HCT116 (cell line): ENCODE results near the gene MED13L. TPM values are rescaled to one million over a fixed set of nuclear protein-coding genes. Genes with fewer than 3 reads are reported as not detected.

Experiments
- ATAC-seq: fragments of 200-7000 bp; cut with Tn5 transposase; 2 replicates; pipeline ENCODE4 v1.9.1; 2020; ENCODE audit warnings: mild to moderate bottlenecking, moderate library complexity
- BruUV-seq: library from RNA; stranded (reverse); fragments of 400-500 nt; replicated peaks from 2 replicates; lab custom pipeline; 2021; lab: Mats Ljungman, UMichigan
- CTCF ChIA-PET: fragments of 300-600 bp; sonication (Branson Sonifier 250); formaldehyde crosslinking; loops from one replicate; lab custom pipeline; 2021; ENCODE audit warnings: antibody characterized with exemption; lab: Charles Lee
- POLR2A ChIA-PET: fragments of 300-600, 350-600 bp; sonication (Branson Sonifier 250); formaldehyde crosslinking; loops from one replicate; lab custom pipeline; 2021; ENCODE audit warnings: antibody characterized with exemption; lab: Charles Lee
- RAD21 ChIA-PET, 2 experiments: fragments of 300-600 bp; sonication (Branson Sonifier 250); formaldehyde crosslinking; loops; one replicate each; lab custom pipeline; 2023; ENCODE audit warnings: low total read pairs in 2 of 2; ENCODE audit not compliant: uncharacterized antibody in 2 of 2, unreplicated experiment in 2 of 2, low non-redundant PET in 1 of 2; lab: Charles Lee
- DNase-seq: peaks from one replicate; pipeline ENCODE4 v3.0.0-alpha.2; 2010; ENCODE audit warnings: low read depth, low spot score
- H2AFZ ChIP-seq: fragments of 200-600 bp; shearing (Covaris generic), sonication (generic); 2 replicates; pipeline ENCODE4 v1.6.1; 2017; ENCODE audit warnings: low read depth, mixed run types, mixed read lengths, antibody characterized with exemption, low read length; ENCODE audit not compliant: poor library complexity, severe bottlenecking
- H3K27ac ChIP-seq: 2 replicates; pipeline ENCODE4 v1.5.1; 2012; ENCODE audit warnings: low read depth, low read length
- H3K27me3 ChIP-seq: fragments of 200-600 bp; sonication (generic); 2 replicates; pipeline ENCODE4 v1.6.1; 2016; ENCODE audit warnings: mixed run types, low read length, mixed read lengths; ENCODE audit not compliant: insufficient read depth
- H3K36me3 ChIP-seq, 2 experiments: fragments of 200-500 bp in 1 of 2; fragments of 200-600 bp in 1 of 2; sonication (Bioruptor generic) in 1 of 2; sonication (generic) in 1 of 2; 2 replicates each; pipeline versions ENCODE4 v1.5.1 to v1.6.1; 2014 to 2016; ENCODE audit warnings: low read length in 2 of 2, inconsistent platforms in 1 of 2, mixed read lengths in 1 of 2, mixed run types in 1 of 2; ENCODE audit not compliant: insufficient read depth in 2 of 2, control insufficient read depth in 1 of 2
- H3K4me1 ChIP-seq, 2 experiments: fragments of 200-600 bp in 1 of 2; sonication (generic) in 1 of 2; 2 replicates each; pipeline versions ENCODE4 v1.5.1 to v1.6.1; 2012 to 2017; ENCODE audit warnings: low read length in 2 of 2, inconsistent platforms in 1 of 2, mild to moderate bottlenecking in 1 of 2, mixed read lengths in 1 of 2, mixed run types in 1 of 2, moderate library complexity in 1 of 2; ENCODE audit not compliant: insufficient read depth in 2 of 2, control insufficient read depth in 1 of 2
- H3K4me2 ChIP-seq: fragments of 200-600 bp; sonication (generic); 2 replicates; pipeline ENCODE4 v1.6.1; 2017; ENCODE audit warnings: mixed run types, low read length, mixed read lengths
- H3K4me3 ChIP-seq, 2 experiments: fragments of 200-600 bp in 1 of 2; sonication (generic) in 1 of 2; replicated peaks in 1 of 2; 2 replicates each; pipeline ENCODE4 v1.5.1; 2011 to 2016; ENCODE audit warnings: low read length in 2 of 2, control low read depth in 1 of 2, low read depth in 1 of 2, mild to moderate bottlenecking in 1 of 2, mixed read lengths in 1 of 2, mixed run types in 1 of 2
- H3K79me2 ChIP-seq: fragments of 200-600 bp; sonication (generic); 2 replicates; pipeline ENCODE4 v1.6.1; 2017; ENCODE audit warnings: mild to moderate bottlenecking, mixed run types, low read length, moderate library complexity, mixed read lengths; ENCODE audit not compliant: insufficient read depth
- H3K9ac ChIP-seq: fragments of 200-600 bp; sonication (generic); 2 replicates; pipeline ENCODE4 v1.6.1; 2016; ENCODE audit warnings: low read length, mixed read lengths
- H3K9me2 ChIP-seq: fragments of 200-600 bp; sonication (generic), shearing (Covaris generic); 2 replicates; pipeline ENCODE4 v1.6.1; 2017; ENCODE audit warnings: mixed run types, mild to moderate bottlenecking, moderate library complexity; ENCODE audit not compliant: insufficient read depth
- H3K9me3 ChIP-seq, 2 experiments: fragments of 200-500 bp in 1 of 2; fragments of 200-600 bp in 1 of 2; sonication (Bioruptor generic) in 1 of 2; sonication (generic) in 1 of 2; 2 replicates each; pipeline ENCODE4 v1.6.1; 2014 to 2017; ENCODE audit warnings: low read length in 2 of 2, mixed read lengths in 2 of 2, inconsistent platforms in 1 of 2, low read depth in 1 of 2, mild to moderate bottlenecking in 1 of 2, mixed run types in 1 of 2, moderate library complexity in 1 of 2; ENCODE audit not compliant: control insufficient read depth in 1 of 2, insufficient read depth in 1 of 2
- H4K20me1 ChIP-seq: fragments of 200-600 bp; sonication (generic), shearing (Covaris generic); 2 replicates; pipeline ENCODE4 v1.6.1; 2017; ENCODE audit warnings: mixed run types, mild to moderate bottlenecking, moderate library complexity; ENCODE audit not compliant: insufficient read depth
- ATF3 ChIP-seq: IDR thresholded peaks from 2 replicates; pipeline ENCODE4 v1.6.1; 2012
- CBX3 ChIP-seq: IDR thresholded peaks from 2 replicates; pipeline ENCODE4 v1.6.1; 2012; ENCODE audit warnings: low read depth
- CEBPB ChIP-seq: IDR thresholded peaks from 2 replicates; pipeline ENCODE4 v1.6.1; 2012; ENCODE audit warnings: low read depth
- EGR1 ChIP-seq: IDR thresholded peaks from 2 replicates; pipeline ENCODE4 v1.6.1; 2012; ENCODE audit warnings: low read depth
- EZH2 ChIP-seq: fragments of 200-600 bp; sonication (generic); IDR thresholded peaks from 2 replicates; pipeline ENCODE4 v1.6.1; 2017; ENCODE audit warnings: antibody characterized with exemption, mixed run types
- EZH2phosphoT487 ChIP-seq: fragments of 200-600 bp; IDR thresholded peaks from 2 replicates; pipeline ENCODE4 v1.6.1; 2018; ENCODE audit warnings: antibody characterized with exemption, borderline replicate concordance
- FOSL1 ChIP-seq: IDR thresholded peaks from 2 replicates; pipeline ENCODE4 v1.6.1; 2012; ENCODE audit warnings: low read depth
- POLR2A ChIP-seq: IDR thresholded peaks from 2 replicates; pipeline ENCODE4 v1.7.0; 2011; ENCODE audit warnings: borderline replicate concordance; ENCODE audit not compliant: insufficient read depth, insufficient read length; ENCODE audit errors: extremely low read depth
- POLR2AphosphoS5 ChIP-seq: IDR thresholded peaks from 2 replicates; pipeline ENCODE4 v1.6.1; 2011; ENCODE audit warnings: mild to moderate bottlenecking, low read depth, low read length, moderate library complexity
- REST ChIP-seq: IDR thresholded peaks from 2 replicates; pipeline ENCODE4 v1.6.1; 2012; ENCODE audit warnings: low read depth
- SIN3A ChIP-seq: IDR thresholded peaks from 2 replicates; pipeline ENCODE4 v1.6.1; 2012; ENCODE audit warnings: low read depth
- SRF ChIP-seq: IDR thresholded peaks from 2 replicates; pipeline ENCODE4 v1.6.1; 2012; ENCODE audit warnings: low read depth
- YY1 ChIP-seq: IDR thresholded peaks from 2 replicates; pipeline ENCODE4 v1.6.1; 2011; ENCODE audit warnings: low read length, low read depth, moderate library complexity, mild to moderate bottlenecking; ENCODE audit not compliant: insufficient replicate concordance; ENCODE audit errors: extremely low read depth
- ZBTB33 ChIP-seq: IDR thresholded peaks from 2 replicates; pipeline ENCODE4 v1.6.1; 2011; ENCODE audit warnings: mild to moderate bottlenecking, low read length, moderate library complexity; ENCODE audit not compliant: insufficient replicate concordance; ENCODE audit errors: extremely low read depth
- ZFX ChIP-seq: fragments of 450-650 bp; IDR thresholded peaks from 2 replicates; pipeline ENCODE4 v1.6.1; 2017
- intact Hi-C: fragments of 100-400 bp; cut with micrococcal nuclease; formaldehyde crosslinking; loops from 2 replicates; pipeline ENCODE4 v1.10.0; 2022
- total RNA-seq: library from RNA; stranded (reverse); gene quantifications from one replicate; pipeline ENCODE4 v1.2.1, GENCODE V29; 2021; ENCODE audit not compliant: unreplicated experiment
- TF ChIP-seq, protein P1 (sequence below), 3 experiments: fragments of 200-600 bp in 1 of 3; sonication (generic) in 1 of 3; IDR thresholded peaks in 2 of 3; conservative IDR thresholded peaks in 1 of 3; 2 replicates each; pipeline ENCODE4 v1.5.1; 2012 to 2017; ENCODE audit warnings: low read depth in 2 of 3, low read length in 2 of 3, antibody characterized with exemption in 1 of 3, borderline replicate concordance in 1 of 3, control low read depth in 1 of 3, mild to moderate bottlenecking in 1 of 3, mixed read lengths in 1 of 3, mixed run types in 1 of 3, moderate library complexity in 1 of 3; ENCODE audit not compliant: insufficient read depth in 1 of 3
- TF ChIP-seq, protein P2 (sequence below): IDR thresholded peaks from 2 replicates; pipeline ENCODE4 v1.6.1; 2012

MED13L gene
- total RNA-seq, 1 experiment from 2014 or later = 176 TPM

GRCh38 chr12:115936997-115937916 lies 340.2 kb downstream of the MED13L start:
- Histone ChIP-seq H3K27ac (no peak overlapping the region), H2AFZ (no peak overlapping the region), H3K36me3 (no peaks in the 10 kb centered on the region), H3K4me3 (no peak overlapping the region), H3K9ac (no peak overlapping the region), H3K9me2 (no peaks in the 10 kb centered on the region), H3K79me2 (no peaks in the 10 kb centered on the region), H4K20me1 (no peaks in the 10 kb centered on the region), H3K27me3 (no peaks in the 10 kb centered on the region), H3K4me1 (peaks cover 8% of the 10 kb centered on the region in 2 experiments; a peak in 3 of 4 replicates), H3K9me3 (peaks cover 5 to 7% of the 10 kb centered on the region in 2 experiments; a peak in 1 of 4 replicates), H3K4me2 (no peak overlapping the region)
- ChIA-PET POLR2A (no interaction called here), CTCF (interaction anchor here (1.5 kb wide), 1 partner anchor 10 kb away, joined by 6 read pairs; no protein-coding TSS in a partner anchor), RAD21 (no interaction called here)
- intact Hi-C loops = no loop called here
- ATAC-seq (no peak), DNase-seq (no peak)
- TF ChIP-seq SIN3A (no peak), ATF3 (no peak), ZBTB33 (no peak), FOSL1 (no peak), YY1 (no peak), ZFX (no peak), EZH2phosphoT487 (no peak), REST (no peak), POLR2AphosphoS5 (no peak), CBX3 (no peak), CEBPB (no peak), EZH2 (no peak), POLR2A (no peak), EGR1 (no peak), SRF (no peak)
- TF ChIP-seq, protein P1, sequence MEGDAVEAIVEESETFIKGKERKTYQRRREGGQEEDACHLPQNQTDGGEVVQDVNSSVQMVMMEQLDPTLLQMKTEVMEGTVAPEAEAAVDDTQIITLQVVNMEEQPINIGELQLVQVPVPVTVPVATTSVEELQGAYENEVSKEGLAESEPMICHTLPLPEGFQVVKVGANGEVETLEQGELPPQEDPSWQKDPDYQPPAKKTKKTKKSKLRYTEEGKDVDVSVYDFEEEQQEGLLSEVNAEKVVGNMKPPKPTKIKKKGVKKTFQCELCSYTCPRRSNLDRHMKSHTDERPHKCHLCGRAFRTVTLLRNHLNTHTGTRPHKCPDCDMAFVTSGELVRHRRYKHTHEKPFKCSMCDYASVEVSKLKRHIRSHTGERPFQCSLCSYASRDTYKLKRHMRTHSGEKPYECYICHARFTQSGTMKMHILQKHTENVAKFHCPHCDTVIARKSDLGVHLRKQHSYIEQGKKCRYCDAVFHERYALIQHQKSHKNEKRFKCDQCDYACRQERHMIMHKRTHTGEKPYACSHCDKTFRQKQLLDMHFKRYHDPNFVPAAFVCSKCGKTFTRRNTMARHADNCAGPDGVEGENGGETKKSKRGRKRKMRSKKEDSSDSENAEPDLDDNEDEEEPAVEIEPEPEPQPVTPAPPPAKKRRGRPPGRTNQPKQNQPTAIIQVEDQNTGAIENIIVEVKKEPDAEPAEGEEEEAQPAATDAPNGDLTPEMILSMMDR (IDR thresholded peaks at IDR 0.05 in 2 of 3, conservative IDR thresholded peaks at IDR 0.05 in 1 of 3; ENCODE audit: borderline replicate concordance in 1 of 3, insufficient read depth in 1 of 3, low read depth in 2 of 3, low read length in 2 of 3) = no peak
- TF ChIP-seq, protein P2, sequence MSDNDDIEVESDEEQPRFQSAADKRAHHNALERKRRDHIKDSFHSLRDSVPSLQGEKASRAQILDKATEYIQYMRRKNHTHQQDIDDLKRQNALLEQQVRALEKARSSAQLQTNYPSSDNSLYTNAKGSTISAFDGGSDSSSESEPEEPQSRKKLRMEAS = no peak
- no TSS peak for BruUV-seq
